GM12891 (cell line): ENCODE measurements around the gene LCK.

Source experiments
- POLR2A ChIP-seq: IDR thresholded peaks from 2 replicates; pipeline ENCODE4 v1.6.1; 2011; ENCODE audit warnings: low read depth, low read length, control low read depth
- POLR2AphosphoS5 ChIP-seq: IDR thresholded peaks from 2 replicates; pipeline ENCODE4 v1.6.1; 2011; ENCODE audit warnings: low read depth, low read length, control low read depth
- TAF1 ChIP-seq: IDR thresholded peaks from 2 replicates; pipeline ENCODE4 v1.6.1; 2011; ENCODE audit warnings: low read depth, low read length, control low read depth

DNA sequence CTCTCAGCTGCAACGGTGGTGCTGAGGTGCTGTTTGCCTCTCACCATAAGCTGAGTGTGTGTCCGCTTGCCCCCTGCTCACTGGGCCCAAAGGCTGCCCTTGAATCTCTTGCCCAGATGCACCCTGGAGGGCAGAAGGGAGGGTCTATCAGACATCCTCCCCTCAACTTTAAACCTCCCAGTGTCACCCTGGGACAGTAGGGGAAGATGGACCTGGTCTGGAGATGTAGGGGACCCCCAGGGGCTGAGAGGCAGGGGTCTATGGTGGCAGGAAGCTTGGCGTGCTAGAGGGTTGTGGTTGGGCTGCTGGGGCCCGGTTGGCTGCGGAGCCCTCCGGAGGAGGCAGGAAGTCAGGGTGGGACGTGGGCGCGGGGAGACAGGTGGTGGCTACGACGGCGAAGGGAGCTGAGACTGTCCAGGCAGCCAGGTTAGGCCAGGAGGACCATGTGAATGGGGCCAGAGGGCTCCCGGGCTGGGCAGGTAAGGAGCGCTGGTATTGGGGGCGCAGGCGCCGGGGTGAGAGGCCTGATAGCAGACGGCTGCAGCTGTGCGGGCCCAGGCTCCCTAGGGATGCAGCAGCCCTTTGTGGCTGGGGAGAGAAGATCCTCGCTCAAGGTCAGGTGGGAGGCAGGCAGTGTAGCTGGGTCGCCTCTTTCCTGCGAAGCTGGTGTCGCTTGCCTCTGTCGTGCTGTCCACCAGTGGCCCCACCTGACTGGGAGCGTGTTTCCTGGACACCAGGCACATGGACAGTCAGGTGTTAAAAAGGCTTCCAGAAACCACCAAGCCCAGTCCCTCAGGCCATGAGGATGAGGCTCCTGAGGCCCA, at the start of gene LCK:
- TF ChIP-seq TAF1: peak; percentile 57; the same call in 1 of the 2 replicates
- peak; percentile 95 for TF ChIP-seq POLR2AphosphoS5
- TF ChIP-seq POLR2A: peak; percentile 96
